ENCODE measurements around the gene TFCP2L1.

- no peak for TF ChIP-seq CTCF (IDR thresholded peaks at IDR 0.05; ENCODE audit: insufficient read depth, low read depth, low read length)
- TF ChIP-seq EZH2 (IDR thresholded peaks at IDR 0.05; ENCODE audit: insufficient read depth, low read length): no peak
Observed at GRCh38 chr2:121202541-121203310, 82.3 kb downstream of the TFCP2L1 start.
